GM11168 (cell line): ENCODE data around the gene CDK5.

Experiments
- in situ Hi-C: fragments of 300-500 bp; cut with MboI; formaldehyde crosslinking; loops from one replicate; pipeline ENCODE4 v1.12.0; 2022; ENCODE audit warnings: low sequenced_read_pairs; ENCODE audit not compliant: unreplicated experiment

CDK5 gene

DNA sequence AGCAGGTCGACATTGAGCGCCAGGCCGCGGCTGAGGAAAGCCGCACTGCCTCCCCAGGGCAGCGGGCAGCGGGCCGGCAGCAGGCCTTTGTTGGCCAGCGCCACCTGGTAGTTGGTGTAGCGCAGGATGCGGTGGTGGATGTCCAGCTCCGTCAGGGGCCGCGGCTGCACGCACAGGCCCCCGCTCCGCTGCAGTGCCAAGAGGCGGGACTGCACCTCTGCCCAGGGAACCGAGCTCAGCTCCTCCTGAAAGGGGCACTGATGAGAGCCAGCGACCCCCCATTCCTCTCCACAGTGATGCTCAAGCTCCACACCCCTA is 38.6 kb downstream of the CDK5 start:
- in situ Hi-C loops = loop anchor here (10.0 kb wide), 1 partner anchor 114 kb away; no protein-coding TSS in a partner anchor

DNA sequence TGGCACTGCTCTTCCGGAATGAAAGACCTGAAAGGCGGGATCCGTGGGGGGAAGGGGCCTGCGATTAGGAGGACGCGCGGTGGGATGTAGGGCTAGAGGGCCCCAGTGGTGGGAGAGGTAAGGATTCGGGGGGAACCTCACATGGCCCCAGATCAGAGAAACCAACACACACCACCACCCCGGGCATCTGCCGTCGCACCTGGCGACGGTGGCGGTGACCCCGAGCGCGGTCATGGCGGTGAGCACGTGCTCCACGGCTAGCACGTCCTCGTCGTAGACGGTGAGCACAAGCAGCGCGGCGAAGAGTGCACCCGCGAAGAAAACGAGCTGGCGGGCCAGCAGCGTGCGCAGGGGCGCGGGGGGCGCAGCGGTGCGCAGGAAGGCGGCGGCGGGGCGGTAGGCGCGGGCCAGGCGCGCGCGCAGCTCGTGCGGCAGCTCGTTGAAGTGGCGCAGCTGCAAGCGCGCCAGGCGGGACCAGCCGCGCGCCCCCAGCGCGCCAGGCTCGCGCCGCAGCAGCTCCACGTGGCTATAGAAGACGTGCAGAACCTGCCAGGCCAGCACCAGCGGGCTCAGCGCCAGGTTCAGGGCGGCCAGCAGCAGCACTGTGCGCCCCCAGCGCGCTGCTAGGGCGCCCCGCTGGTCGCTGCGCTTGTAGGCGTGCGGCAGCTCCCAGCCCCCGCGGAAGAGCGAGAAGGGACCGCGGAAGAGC is 39.1 kb downstream of the CDK5 start:
- in situ Hi-C loops = loop anchor here (10.0 kb wide), 1 partner anchor 114 kb away; no protein-coding TSS in a partner anchor

DNA sequence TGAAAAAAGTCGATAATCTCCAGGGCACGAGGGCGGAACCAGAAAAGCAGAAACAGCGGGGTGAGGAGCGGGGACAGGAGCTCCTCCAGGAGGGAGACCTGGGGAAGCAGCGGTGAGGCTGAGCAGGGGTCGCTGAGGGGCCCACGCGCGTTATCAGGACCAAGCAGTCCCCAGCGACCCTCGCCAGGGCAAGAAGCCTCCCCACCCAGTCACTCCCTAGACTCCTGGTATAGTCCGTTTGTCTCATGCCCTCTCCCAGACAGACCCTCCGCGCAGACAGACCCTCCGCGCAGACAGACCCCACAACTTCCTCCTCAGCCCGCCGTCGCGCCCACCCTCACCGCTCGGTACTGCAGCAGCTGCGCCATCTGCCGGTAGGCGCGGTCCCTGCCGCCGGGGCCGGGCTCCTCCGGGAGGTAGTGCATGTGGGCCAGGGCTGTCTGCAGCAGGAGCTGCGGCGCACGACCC is 39.7 kb downstream of the CDK5 start:
- in situ Hi-C loops = loop anchor here (10.0 kb wide), 1 partner anchor 113 kb away; no protein-coding TSS in a partner anchor

DNA sequence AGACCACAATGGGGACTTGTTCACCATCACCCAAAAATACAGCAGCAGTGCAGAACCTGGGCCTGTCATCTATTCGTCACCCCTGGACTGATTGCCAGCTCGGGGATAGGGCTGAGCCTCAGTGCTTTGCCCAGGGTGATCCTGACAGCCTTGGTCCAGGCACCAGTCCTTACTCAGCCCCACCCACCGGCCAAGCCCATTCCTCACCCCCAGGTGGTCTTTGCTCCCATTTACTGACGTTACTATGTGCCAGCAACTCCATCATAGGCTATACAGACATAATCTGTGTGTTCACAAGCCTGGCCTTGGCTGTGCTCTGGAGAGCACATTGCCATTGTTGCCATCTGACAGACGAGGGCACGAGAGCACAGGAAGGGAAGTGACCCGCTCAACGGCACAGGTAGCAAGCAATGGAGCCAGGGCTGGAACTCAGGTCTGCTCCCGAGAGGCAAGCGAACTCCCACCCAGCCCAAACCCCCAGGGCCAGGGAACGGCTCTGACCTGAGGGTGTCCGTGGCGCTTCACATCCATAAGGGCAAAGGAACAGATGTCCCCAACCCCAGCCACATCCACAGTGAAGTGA is 40.2 kb downstream of the CDK5 start:
- in situ Hi-C loops = loop anchor here (10.0 kb wide), 1 partner anchor 113 kb away; no protein-coding TSS in a partner anchor

DNA sequence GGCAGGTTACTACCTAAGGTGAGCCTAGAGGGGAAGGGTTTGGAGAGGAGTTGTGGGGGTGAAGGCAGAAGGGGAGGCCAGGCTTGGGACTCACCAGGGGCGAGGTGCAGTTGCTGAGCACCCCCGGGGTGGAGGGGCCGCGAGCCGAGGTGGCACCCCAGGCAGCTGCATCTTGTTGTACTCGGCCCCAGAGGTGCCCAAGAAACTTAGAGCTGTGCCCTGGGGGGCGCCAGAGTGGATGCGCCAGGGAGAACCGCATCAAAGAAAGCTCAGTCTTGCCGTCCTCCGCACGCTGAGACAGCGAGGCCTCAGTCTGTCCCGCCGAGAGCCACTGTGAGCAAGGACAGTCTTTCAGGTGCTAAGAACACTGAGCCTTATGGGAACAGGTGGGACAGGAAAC is 40.8 kb downstream of the CDK5 start:
- in situ Hi-C loops = loop anchor here (10.0 kb wide), 1 partner anchor 112 kb away; no protein-coding TSS in a partner anchor

DNA sequence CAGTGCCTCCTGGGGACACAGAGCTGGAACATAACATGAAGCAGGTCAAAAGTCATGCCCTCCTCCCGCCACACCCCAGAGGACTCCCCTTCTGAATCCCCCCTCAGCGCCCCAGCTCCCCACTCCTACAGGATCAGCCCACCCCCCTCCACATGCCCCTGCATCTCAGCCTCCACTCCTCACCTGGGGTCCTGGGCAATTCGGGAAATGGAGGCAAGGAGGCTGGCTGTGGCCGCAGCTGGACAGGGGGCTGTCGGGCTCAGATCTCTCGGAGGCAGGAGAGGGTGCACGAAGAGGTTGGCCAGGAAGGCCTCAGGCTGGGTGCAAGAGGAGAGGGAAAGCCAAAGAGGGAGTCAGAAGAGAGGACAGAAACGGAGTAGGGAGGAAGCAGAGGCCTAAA is 41.2 kb downstream of the CDK5 start:
- in situ Hi-C loops = loop anchor here (10.0 kb wide), 1 partner anchor 112 kb away; no protein-coding TSS in a partner anchor

DNA sequence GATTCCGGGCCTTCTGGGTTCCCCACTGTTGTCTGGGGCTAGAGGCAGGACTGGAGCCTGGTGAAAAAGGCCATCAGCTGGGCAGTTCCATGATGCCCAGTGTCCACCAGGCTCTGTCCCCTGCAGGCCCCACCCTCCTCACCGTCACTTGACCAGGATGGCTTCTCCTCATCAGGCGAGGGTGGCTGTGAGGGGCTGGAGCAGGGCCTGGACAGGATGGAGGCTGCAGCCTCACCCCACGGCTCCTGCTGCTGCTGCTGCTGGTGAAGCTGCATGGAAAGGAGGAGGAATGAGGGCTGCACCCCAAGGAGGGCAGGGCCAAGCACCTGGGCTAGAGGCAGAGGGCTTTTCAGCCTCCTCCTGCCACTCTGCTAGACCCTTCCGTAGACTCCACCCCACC is 41.7 kb downstream of the CDK5 start:
- in situ Hi-C loops = loop anchor here (10.0 kb wide), 1 partner anchor 111 kb away; no protein-coding TSS in a partner anchor

DNA sequence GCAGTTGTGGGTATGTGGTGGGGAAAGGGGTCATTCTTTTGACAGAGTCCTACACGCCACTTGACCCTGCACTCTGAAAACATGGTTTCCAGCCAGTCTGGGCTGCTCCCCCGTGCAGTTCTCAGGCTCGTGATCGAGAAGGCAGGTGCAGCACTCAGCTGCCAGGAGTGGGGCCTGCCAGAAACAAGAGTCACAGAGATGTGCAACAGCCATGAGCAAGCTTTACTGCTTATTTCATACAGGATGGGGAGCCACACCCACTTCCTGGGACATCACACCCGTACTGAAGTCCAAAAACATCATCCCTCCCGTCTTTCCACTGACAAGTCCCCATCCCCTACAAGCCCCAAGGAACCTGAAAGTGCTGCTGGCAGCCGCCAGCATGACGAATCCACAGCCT is 42.7 kb downstream of the CDK5 start:
- in situ Hi-C loops = loop anchor here (10.0 kb wide), 1 partner anchor 110 kb away; no protein-coding TSS in a partner anchor

DNA sequence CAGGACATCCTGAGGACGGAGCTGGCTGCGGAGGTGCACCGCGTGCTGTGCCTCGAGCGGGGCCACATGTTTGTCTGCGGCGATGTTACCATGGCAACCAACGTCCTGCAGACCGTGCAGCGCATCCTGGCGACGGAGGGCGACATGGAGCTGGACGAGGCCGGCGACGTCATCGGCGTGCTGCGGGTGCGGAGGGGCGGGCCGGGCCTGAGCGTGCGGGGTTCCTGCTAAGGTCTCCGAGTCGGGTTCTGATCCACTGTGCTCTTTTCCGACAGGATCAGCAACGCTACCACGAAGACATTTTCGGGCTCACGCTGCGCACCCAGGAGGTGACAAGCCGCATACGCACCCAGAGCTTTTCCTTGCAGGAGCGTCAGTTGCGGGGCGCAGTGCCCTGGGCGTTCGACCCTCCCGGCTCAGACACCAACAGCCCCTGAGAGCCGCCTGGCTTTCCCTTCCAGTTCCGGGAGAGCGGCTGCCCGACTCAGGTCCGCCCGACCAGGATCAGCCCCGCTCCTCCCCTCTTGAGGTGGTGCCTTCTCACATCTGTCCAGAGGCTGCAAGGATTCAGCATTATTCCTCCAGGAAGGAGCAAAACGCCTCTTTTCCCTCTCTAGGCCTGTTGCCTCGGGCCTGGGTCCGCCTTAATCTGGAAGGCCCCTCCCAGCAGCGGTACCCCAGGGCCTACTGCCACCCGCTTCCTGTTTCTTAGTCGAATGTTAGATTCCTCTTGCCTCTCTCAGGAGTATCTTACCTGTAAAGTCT is 43.8 kb downstream of the CDK5 start:
- in situ Hi-C loops = loop anchor here (10.0 kb wide), 1 partner anchor 109 kb away; no protein-coding TSS in a partner anchor

DNA sequence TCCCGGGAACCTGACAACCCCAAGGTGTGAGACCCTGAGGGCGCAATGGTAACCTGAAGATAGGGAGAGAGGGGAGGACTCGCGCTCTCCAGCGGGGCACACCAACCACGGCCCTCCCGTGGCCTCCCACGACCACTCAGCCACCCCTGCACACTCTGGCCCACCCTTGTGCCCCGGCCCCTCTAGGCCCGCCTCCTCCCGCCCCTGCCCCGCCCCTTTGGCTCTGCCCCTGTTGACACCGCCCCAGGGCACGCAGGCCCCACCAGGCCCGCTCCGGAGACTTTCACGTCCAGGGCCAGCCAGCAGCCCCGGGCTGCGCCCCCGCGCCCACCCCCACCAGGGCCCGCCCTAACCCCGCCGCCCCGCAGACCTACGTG is 44.4 kb downstream of the CDK5 start:
- in situ Hi-C loops = loop anchor here (10.0 kb wide), 1 partner anchor 109 kb away; no protein-coding TSS in a partner anchor

DNA sequence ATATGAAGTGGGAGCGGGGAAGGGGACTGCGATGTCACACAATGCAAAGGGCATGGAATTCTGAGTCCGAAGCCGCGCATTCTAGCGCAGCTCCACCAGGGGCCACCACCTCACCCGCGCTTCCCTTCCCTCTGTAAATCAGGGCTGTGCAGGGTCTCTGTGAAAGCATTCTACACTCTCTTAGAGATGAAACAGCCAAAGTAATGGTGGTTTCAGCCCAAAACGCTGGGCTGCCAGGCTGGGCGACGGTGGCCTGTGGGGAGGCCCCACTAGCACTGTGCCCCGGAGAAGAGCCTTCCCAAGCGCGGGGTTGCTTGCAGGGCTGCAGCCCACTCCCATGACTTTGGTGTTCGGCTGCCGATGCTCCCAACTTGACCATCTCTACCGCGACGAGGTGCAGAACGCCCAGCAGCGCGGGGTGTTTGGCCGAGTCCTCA is 44.8 kb downstream of the CDK5 start:
- in situ Hi-C loops = loop anchor here (10.0 kb wide), 1 partner anchor 108 kb away; no protein-coding TSS in a partner anchor

DNA sequence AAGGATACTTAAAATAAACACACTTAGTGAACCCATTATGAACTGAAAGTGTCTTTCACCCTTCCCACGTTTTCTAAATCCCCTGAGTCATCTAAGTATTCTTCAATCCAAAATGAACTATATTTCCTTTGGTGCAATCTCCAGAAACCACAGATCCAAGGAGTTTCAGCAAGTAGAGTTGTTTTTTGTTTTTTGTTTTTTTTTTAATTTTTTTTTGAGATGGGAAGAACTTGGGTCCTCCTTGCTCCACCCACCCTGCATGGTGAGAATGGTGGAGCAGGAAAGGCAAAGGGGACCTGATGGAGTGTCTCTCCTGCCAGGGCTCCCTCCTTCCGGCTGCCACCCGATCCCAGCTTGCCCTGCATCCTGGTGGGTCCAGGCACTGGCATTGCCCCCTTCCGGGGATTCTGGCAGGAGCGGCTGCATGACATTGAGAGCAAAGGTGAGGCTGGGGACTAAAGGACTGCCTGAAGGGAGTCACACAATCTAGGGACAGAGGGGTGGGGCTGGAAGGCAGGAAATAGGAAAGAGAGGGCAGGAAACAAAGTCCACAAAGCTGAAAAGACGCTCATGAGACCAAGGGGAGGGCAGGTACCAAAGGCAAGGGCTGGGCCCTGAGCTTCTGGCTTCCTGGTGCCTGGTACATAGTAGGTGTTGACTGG is 45.5 kb downstream of the CDK5 start:
- in situ Hi-C loops = loop anchor here (10.0 kb wide), 1 partner anchor 107 kb away; no protein-coding TSS in a partner anchor

DNA sequence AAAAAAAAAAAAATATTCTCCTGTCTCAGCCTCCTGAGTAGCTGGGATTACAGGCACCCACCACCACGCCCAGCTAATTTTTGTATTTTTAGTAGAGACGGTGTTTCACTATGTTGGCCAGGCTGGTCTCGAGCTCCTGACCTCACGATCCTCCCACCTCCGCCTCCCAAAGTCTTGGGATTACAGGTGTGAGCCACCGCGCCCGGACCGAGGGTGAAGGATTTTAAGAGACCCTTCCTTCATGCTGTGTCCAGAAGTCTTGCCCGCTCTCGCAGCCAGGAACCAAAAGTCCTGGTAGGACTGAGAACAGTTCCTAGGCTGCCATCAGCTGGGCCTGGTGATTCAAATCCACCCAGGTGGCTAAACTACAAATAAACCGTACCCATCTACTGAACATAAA is 46.1 kb downstream of the CDK5 start:
- in situ Hi-C loops = loop anchor here (10.0 kb wide), 1 partner anchor 107 kb away; no protein-coding TSS in a partner anchor

DNA sequence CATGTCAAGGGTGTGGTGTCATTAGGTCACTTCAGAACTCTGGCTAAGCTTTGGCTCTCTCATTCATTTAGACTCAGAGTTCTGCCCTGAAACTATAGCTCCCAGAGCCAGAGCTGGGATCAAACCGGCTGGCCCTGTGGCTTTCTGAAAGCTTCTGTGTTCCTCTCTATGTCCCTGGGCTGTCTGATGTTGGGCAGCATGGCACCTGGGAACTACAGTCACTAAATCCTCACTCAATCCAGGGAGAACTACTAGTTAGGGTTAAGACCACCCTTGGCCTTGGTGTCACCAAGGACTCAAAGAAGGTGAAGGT is 46.6 kb downstream of the CDK5 start:
- in situ Hi-C loops = loop anchor here (10.0 kb wide), 1 partner anchor 106 kb away; no protein-coding TSS in a partner anchor

DNA sequence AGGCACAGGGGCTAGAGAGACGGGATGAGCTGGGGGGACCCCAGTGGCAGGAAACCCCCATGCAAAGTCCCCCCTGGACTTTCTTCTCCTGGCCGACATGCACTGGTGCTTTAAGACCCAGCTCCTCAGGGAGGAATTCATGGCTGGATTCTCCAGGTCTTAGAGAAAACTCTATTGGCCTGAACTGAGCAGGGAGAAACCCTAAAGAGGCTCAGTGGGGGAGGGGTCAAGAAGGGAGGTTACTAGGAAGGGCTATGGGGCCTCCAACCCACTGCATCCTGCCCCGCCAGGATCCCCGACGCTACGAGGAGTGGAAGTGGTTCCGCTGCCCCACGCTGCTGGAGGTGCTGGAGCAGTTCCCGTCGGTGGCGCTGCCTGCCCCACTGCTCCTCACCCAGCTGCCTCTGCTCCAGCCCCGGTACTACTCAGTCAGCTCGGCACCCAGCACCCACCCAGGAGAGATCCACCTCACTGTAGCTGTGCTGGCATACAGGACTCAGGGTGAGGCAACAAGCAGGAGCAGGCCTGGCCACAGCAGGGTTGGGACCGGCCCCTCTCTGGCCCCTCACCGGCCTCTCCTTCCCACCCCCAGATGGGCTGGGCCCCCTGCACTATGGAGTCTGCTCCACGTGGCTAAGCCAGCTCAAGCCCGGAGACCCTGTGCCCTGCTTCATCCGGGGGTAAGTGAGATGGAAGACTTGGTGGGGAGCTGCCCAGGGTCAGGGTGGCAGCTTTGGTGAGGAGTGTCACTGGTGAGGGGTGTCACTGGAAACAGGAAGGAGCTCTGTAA is 47.2 kb downstream of the CDK5 start:
- in situ Hi-C loops = loop anchor here (10.0 kb wide), 1 partner anchor 106 kb away; no protein-coding TSS in a partner anchor

DNA sequence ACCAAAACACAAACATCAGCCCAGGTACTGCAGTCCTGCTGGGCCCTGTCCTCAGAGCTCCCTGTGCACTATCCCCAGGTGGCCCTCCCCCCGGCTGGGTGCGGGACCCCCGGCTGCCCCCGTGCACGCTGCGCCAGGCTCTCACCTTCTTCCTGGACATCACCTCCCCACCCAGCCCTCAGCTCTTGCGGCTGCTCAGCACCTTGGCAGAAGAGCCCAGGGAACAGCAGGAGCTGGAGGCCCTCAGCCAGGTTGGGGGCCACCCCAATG is 47.7 kb downstream of the CDK5 start:
- in situ Hi-C loops = loop anchor here (10.0 kb wide), 1 partner anchor 105 kb away; no protein-coding TSS in a partner anchor

DNA sequence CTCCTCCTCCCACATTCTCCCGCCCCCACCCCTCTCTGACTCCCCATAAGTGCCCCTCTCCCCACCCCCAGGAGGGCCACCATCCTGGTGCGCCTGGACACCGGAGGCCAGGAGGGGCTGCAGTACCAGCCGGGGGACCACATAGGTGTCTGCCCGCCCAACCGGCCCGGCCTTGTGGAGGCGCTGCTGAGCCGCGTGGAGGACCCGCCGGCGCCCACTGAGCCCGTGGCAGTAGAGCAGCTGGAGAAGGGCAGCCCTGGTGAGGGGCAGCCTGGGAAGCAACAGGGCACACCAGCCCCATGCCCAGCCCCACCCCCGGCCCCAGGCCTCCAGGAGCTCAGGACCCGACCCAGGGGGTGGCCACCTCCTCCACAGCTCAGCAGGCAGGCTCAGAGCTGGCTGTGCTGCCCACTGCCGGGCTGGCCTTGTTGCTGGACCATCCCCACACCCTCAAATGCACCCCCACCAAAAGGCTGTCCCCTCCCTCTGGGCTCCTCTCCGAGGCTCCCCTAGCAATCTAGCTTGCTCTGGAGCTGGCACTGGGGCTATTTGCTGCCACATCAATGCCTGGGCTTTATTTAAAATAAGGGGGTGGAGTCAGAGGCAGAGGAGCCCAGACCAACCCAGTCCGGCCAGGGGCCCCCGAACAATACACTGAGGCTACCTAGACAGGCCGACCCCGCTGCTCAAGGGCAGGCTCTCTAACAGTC is 48.2 kb downstream of the CDK5 start:
- in situ Hi-C loops = loop anchor here (10.0 kb wide), 1 partner anchor 105 kb away; no protein-coding TSS in a partner anchor

DNA sequence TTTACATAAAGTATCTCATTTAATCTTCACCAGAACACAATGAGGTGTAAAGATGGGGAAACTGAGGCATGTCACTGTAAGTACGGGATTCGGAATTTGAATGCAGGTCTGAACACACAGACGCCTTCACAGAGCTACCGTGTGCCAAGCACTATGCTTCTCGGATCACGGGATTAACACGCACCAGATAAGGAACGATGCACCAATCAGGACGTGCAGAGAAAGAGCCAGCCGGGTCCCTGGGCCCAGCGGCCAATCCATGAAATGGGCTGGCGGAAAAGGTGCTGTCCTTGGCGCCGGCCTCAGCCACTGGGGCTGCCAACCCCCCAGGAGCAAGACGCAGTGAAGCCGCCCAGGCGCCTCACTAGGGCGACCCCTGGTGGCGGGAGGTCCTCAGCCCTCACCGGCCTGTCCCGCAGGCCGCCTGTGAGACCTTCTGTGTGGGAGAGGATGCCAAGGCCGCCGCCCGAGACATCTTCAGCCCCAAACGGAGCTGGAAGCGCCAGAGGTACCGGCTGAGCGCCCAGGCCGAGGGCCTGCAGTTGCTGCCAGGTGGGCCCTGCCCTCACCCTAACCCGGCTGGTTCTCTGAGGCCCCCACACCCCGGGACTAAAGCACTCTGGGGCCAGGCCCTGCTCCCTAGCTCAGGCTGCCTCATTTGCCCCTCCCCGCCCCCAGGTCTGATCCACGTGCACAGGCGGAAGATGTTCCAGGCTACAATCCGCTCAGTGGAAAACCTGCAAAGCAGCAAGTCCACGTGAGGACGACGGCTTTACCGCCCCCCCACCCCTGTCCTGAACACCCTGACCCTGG is 49.0 kb downstream of the CDK5 start:
- in situ Hi-C loops = no loop called here
